HepG2 (cell line): ENCODE data around the gene UBE2R2. TPM values are rescaled to one million over a fixed set of nuclear protein-coding genes. Genes with fewer than 3 reads are reported as not detected.

Experiments used
- CHCHD3 ChIP-seq: sonication (generic); formaldehyde crosslinking; IDR thresholded peaks from 2 replicates; pipeline ENCODE4 v1.8.0; 2022; ENCODE audit warnings: mild to moderate bottlenecking, missing genetic modification reagents, moderate library complexity
- DNMT3B ChIP-seq: conservative IDR thresholded peaks from 2 replicates; pipeline ENCODE4 v1.6.1; 2016; ENCODE audit warnings: missing biosample characterization, control low read depth
- FOXA3 ChIP-seq: IDR thresholded peaks from 2 replicates; pipeline ENCODE4 v1.6.1; 2016; ENCODE audit warnings: missing genetic modification reagents, missing compliant biosample characterization
- GLI4 ChIP-seq: sonication (generic); formaldehyde crosslinking; IDR thresholded peaks from 2 replicates; pipeline ENCODE4 v1.5.1; 2020; ENCODE audit warnings: missing genetic modification reagents, mild to moderate bottlenecking, moderate library complexity, borderline replicate concordance
- HOXD1 ChIP-seq: sonication (generic); formaldehyde crosslinking; IDR thresholded peaks from 2 replicates; pipeline ENCODE4 v1.5.0; 2020; ENCODE audit warnings: missing genetic modification reagents
- IRF2 ChIP-seq: IDR thresholded peaks from 2 replicates; pipeline ENCODE4 v1.6.1; 2018; ENCODE audit warnings: missing genetic modification reagents, missing compliant biosample characterization
- JUND ChIP-seq: sonication (generic); formaldehyde crosslinking; IDR thresholded peaks from 2 replicates; pipeline ENCODE4 v1.8.0; 2022; ENCODE audit warnings: mild to moderate bottlenecking, missing genetic modification reagents
- KMT2B ChIP-seq: IDR thresholded peaks from 2 replicates; pipeline ENCODE4 v1.6.1; 2016; ENCODE audit warnings: missing genetic modification reagents, missing compliant biosample characterization
- NFKBIZ ChIP-seq: IDR thresholded peaks from 2 replicates; pipeline ENCODE4 v1.6.1; 2018; ENCODE audit warnings: missing genetic modification reagents, missing compliant biosample characterization
- PHF5A ChIP-seq: IDR thresholded peaks from one replicate; pipeline ENCODE4 v1.6.1; 2018; ENCODE audit warnings: low read depth, missing genetic modification reagents; ENCODE audit not compliant: unreplicated experiment
- PLRG1 ChIP-seq: fragments of 450-650 bp; conservative IDR thresholded peaks from 2 replicates; pipeline ENCODE4 v1.6.1; 2016
- SALL1 ChIP-seq: sonication (generic); formaldehyde crosslinking; IDR thresholded peaks from 2 replicates; pipeline ENCODE4 v1.8.0; 2022; ENCODE audit warnings: mild to moderate bottlenecking, missing genetic modification reagents
- SRSF4 ChIP-seq: fragments of 200-400 bp; formaldehyde crosslinking; IDR thresholded peaks from one replicate; pipeline ENCODE4 v1.6.1; 2018; ENCODE audit warnings: mild to moderate bottlenecking, low read depth, low read length, moderate library complexity; ENCODE audit not compliant: poor library complexity, severe bottlenecking
- TBP ChIP-seq: sonication (generic); formaldehyde crosslinking; IDR thresholded peaks from 2 replicates; pipeline ENCODE4 v1.5.0; 2020; ENCODE audit warnings: missing genetic modification reagents
- TEAD3 ChIP-seq: optimal IDR thresholded peaks from 2 replicates; pipeline ENCODE3; 2016; ENCODE audit warnings: borderline replicate concordance
- ZC3H4 ChIP-seq: sonication (generic); formaldehyde crosslinking; IDR thresholded peaks from 2 replicates; pipeline ENCODE4 v1.4.0; 2020; ENCODE audit warnings: missing genetic modification reagents, borderline replicate concordance
- ZFP62 ChIP-seq: sonication (generic); formaldehyde crosslinking; IDR thresholded peaks from 2 replicates; pipeline ENCODE4 v1.4.0; 2020; ENCODE audit warnings: missing genetic modification reagents
- ZNF138 ChIP-seq: sonication (generic); formaldehyde crosslinking; IDR thresholded peaks from 2 replicates; pipeline ENCODE4 v1.5.0; 2020; ENCODE audit warnings: mild to moderate bottlenecking, low read depth, missing genetic modification reagents
- polyA plus RNA-seq, 8 experiments: library from polyadenylated mRNA; depleted of rRNA in 3 of 8; stranded (reverse) in 7 of 8; unstranded in 1 of 8; fragments of >200 nt; fragmentation: Illumina TruSeq in 4 of 8; extraction: Trizol in 4 of 8; gene quantifications; 2 replicates each; pipeline versions ENCODE4 v1.2.1 to v1.2.3, GENCODE V29; 2011 to 2016; ENCODE audit warnings: low read depth in 4 of 8, missing spikeins in 1 of 8, mixed read lengths in 1 of 8; ENCODE audit not compliant: insufficient read depth in 1 of 8
- total RNA-seq, 5 experiments: library from RNA; depleted of rRNA; stranded (reverse); fragments of >200 nt; fragmentation: Illumina TruSeq; extraction: Trizol; gene quantifications; 2 replicates each; pipeline ENCODE4 v1.2.3, GENCODE V29; 2016; ENCODE audit warnings: low read depth in 1 of 5
- TF ChIP-seq, protein P1 (sequence below): sonication (generic); formaldehyde crosslinking; IDR thresholded peaks from 2 replicates; pipeline ENCODE4 v1.4.0; 2020; ENCODE audit warnings: missing genetic modification reagents, borderline replicate concordance
- TF ChIP-seq, protein P2 (sequence below), 2 experiments: fragments of 450-650 bp in 1 of 2; sonication (generic) in 1 of 2; formaldehyde crosslinking; IDR thresholded peaks; 2 replicates each; pipeline versions ENCODE4 v1.5.0 to v1.8.0; 2020 to 2022; ENCODE audit warnings: mild to moderate bottlenecking in 1 of 2, missing genetic modification reagents in 1 of 2
- TF ChIP-seq, protein P3 (sequence below): sonication (generic); formaldehyde crosslinking; conservative IDR thresholded peaks from 2 replicates; pipeline ENCODE4 v1.4.0; 2020; ENCODE audit warnings: missing genetic modification reagents

UBE2R2 gene
- total and polyA plus RNA-seq, 2 of the 13 experiments (the other 11 are each of a cell fraction or from before 2014, with no cell fraction given) = 14.8 to 20.9 TPM

DNA sequence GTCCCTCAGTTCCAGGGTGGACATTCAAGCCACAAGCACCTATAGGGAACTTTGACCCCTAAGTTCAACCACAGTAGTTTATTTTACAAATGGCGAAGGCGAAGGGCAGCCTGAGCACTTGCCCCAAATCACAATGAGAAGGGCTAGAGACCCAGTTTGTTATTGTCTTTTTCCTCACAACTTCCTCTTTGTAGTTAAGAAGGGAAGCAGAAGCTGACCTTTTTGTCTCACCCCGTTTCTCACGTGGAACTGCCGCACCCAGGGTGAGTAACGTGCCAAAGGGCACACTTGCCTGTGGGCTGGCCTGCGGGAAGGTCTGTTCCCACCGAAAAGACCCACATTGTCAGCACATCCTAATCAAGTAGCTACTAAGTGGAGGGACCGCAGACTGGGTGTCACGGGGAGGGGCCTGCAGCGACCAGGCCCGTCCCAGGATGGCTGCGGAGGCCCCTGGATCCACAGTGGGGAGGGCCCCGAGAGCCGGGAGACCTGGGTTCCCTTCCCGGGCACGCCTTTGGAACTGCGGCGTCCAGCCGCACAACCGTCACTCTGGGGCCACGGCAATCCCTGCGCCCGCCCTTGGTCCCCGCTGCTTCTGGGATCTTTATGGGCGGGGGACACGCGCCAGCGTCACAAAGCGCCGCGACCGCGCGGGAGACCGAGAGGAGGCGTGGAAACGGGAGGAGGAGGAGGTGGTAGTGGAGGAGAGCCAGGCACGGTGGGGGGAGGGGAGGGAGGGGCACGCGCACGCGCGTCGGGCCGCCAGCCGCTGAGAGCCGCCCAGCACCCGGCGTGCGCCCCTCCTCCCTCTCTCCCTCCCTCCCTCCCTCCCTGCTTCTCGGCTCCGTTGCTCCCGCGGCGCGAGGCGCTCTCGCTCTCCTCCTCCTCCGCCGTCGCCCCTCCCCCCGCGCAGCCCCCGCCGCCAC lies at the start of gene UBE2R2 (continued):
- TF ChIP-seq, protein P1, sequence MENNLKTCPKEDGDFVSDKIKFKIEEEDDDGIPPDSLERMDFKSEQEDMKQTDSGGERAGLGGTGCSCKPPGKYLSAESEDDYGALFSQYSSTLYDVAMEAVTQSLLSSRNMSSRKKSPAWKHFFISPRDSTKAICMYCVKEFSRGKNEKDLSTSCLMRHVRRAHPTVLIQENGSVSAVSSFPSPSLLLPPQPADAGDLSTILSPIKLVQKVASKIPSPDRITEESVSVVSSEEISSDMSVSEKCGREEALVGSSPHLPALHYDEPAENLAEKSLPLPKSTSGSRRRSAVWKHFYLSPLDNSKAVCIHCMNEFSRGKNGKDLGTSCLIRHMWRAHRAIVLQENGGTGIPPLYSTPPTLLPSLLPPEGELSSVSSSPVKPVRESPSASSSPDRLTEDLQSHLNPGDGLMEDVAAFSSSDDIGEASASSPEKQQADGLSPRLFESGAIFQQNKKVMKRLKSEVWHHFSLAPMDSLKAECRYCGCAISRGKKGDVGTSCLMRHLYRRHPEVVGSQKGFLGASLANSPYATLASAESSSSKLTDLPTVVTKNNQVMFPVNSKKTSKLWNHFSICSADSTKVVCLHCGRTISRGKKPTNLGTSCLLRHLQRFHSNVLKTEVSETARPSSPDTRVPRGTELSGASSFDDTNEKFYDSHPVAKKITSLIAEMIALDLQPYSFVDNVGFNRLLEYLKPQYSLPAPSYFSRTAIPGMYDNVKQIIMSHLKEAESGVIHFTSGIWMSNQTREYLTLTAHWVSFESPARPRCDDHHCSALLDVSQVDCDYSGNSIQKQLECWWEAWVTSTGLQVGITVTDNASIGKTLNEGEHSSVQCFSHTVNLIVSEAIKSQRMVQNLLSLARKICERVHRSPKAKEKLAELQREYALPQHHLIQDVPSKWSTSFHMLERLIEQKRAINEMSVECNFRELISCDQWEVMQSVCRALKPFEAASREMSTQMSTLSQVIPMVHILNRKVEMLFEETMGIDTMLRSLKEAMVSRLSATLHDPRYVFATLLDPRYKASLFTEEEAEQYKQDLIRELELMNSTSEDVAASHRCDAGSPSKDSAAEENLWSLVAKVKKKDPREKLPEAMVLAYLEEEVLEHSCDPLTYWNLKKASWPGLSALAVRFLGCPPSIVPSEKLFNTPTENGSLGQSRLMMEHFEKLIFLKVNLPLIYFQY = no peak; the same call in 1 of the 2 replicates
- TF ChIP-seq JUND (CRISPR knock-in tag) (no peak), HOXD1 (CRISPR knock-in tag) (no peak), DNMT3B (CRISPR knock-in tag) (no peak), ZNF138 (CRISPR knock-in tag) (0 out of 2 replicates have a peak, but pooled peaks have one; percentile 69), PLRG1 (no peak), GLI4 (CRISPR knock-in tag) (peak; percentile 74; the same call in 1 of the 2 replicates), SRSF4 (no peak), IRF2 (CRISPR knock-in tag) (no peak; the same call in 1 of the 2 replicates), ZC3H4 (CRISPR knock-in tag) (peak; percentile 73; the same call in 1 of the 2 replicates), NFKBIZ (no peak), ZFP62 (no peak), PHF5A (no peak), CHCHD3 (no peak; the same call in 1 of the 2 replicates), TEAD3 (CRISPR knock-in tag) (no peak), TBP (CRISPR knock-in tag) (no peak), SALL1 (CRISPR knock-in tag) (peak; percentile 81), FOXA3 (peak; percentile 34; the same call in 1 of the 2 replicates), KMT2B (peak; percentile 25; the same call in 1 of the 2 replicates)
- TF ChIP-seq, protein P2, sequence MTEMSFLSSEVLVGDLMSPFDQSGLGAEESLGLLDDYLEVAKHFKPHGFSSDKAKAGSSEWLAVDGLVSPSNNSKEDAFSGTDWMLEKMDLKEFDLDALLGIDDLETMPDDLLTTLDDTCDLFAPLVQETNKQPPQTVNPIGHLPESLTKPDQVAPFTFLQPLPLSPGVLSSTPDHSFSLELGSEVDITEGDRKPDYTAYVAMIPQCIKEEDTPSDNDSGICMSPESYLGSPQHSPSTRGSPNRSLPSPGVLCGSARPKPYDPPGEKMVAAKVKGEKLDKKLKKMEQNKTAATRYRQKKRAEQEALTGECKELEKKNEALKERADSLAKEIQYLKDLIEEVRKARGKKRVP (CRISPR knock-in tag; IDR thresholded peaks at IDR 0.05) = no peak
- TF ChIP-seq, protein P3, sequence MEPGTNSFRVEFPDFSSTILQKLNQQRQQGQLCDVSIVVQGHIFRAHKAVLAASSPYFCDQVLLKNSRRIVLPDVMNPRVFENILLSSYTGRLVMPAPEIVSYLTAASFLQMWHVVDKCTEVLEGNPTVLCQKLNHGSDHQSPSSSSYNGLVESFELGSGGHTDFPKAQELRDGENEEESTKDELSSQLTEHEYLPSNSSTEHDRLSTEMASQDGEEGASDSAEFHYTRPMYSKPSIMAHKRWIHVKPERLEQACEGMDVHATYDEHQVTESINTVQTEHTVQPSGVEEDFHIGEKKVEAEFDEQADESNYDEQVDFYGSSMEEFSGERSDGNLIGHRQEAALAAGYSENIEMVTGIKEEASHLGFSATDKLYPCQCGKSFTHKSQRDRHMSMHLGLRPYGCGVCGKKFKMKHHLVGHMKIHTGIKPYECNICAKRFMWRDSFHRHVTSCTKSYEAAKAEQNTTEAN (CRISPR knock-in tag) = 0 out of 2 replicates have a peak, but pooled peaks have one; percentile 6
